ENCODE results near the gene USH1C. TPM values are rescaled to one million over a fixed set of nuclear protein-coding genes. Genes with fewer than 3 reads are reported as not detected.

Gene USH1C
- total and polyA plus RNA-seq, 2 of the 4 experiments (the other 2 are of a cell fraction) = not detected

- dilution Hi-C loops (cut with HindIII; ENCODE audit: low sequenced_read_pairs, unreplicated experiment) (no loop called here), in situ Hi-C loops (cut with MboI; ENCODE audit: low sequenced_read_pairs) (no loop called here), intact Hi-C loops (cut with micrococcal nuclease) (no loop called here)
- no peaks in the 10 kb centered on the region for H3K9me1 ChIP-seq (ENCODE audit: insufficient read depth, low read length)
- H3K27me3 ChIP-seq (ENCODE audit: control insufficient read depth, insufficient read depth, low read length) = peaks cover 5% of the 10 kb centered on the region; the same call in 1 of the 2 replicates
- WGBS, 2 experiments (ENCODE audit: extremely low coverage in 2 of 2, insufficient read length in 1 of 2) = no CpG with 5 or more reads among the region's 15 CpGs
- no peaks in the 10 kb centered on the region for H3K4me1 ChIP-seq (ENCODE audit: control insufficient read depth, insufficient read depth, low read length)
- H2BK15ac ChIP-seq (ENCODE audit: low read depth, low read length) = no peak overlapping the region
- no peak overlapping the region for H4K91ac ChIP-seq (ENCODE audit: insufficient read depth, low read depth, low read length)
- H4K8ac ChIP-seq (ENCODE audit: low read depth in 2 of 2, low read length in 2 of 2) = no peak overlapping the region
- no peak for ATAC-seq (ENCODE audit: low read depth)
- no peak overlapping the region for H3K23ac ChIP-seq (ENCODE audit: low read depth, low read length)
- H3K14ac ChIP-seq (replicated peaks; ENCODE audit: low read depth, low read length) = no peak overlapping the region
- no peak overlapping the region for H2AFZ ChIP-seq (replicated peaks; ENCODE audit: low read length, poor library complexity)
- ChIA-PET CTCF (no interaction called here), POLR2A (ENCODE audit: unreplicated experiment) (no interaction called here)
- H3K79me1 ChIP-seq (ENCODE audit: low read depth in 1 of 2, low read length in 2 of 2) = no peaks in the 10 kb centered on the region
- no peak overlapping the region for H3K4me2 ChIP-seq (ENCODE audit: low read depth, low read length)
- H4K20me1 ChIP-seq (ENCODE audit: insufficient read depth, low read length) = no peaks in the 10 kb centered on the region
- TF ChIP-seq USF2 (IDR thresholded peaks at IDR 0.05; ENCODE audit: low read depth, low read length) (no peak), BHLHE40 (IDR thresholded peaks at IDR 0.05; ENCODE audit: low read depth, low read length) (no peak)
- DNase-seq = no peak
- no peak overlapping the region for H2BK20ac ChIP-seq (ENCODE audit: low read depth, low read length)
- no peak overlapping the region for H4K5ac ChIP-seq (ENCODE audit: low read depth, low read length)
- no peak overlapping the region for H3K4me3 ChIP-seq (ENCODE audit: insufficient read depth, low read depth, low read length)
- H3K9me3 ChIP-seq (ENCODE audit: control insufficient read depth, insufficient read depth, low read length) = no peaks in the 10 kb centered on the region
- H3K36me3 ChIP-seq (ENCODE audit: control insufficient read depth, insufficient read depth, low read length) = no peaks in the 10 kb centered on the region
- BruUV-seq (replicated peaks) = no TSS peak
- H3K56ac ChIP-seq (ENCODE audit: extremely low read depth, insufficient read depth, low read length) = no peak overlapping the region
- no peak overlapping the region for H2BK120ac ChIP-seq (ENCODE audit: low read depth, low read length)
- no peak overlapping the region for H2AK9ac ChIP-seq (replicated peaks; ENCODE audit: low read depth, low read length, poor library complexity)
- H3K9ac ChIP-seq (ENCODE audit: low read depth, low read length) = no peak overlapping the region
- H2BK5ac ChIP-seq (ENCODE audit: low read depth, low read length, poor library complexity, severe bottlenecking) = no peak overlapping the region
- H3K4ac ChIP-seq (ENCODE audit: low read depth, low read length) = no peak overlapping the region
- H3K27ac ChIP-seq (ENCODE audit: insufficient read depth, low read length) = no peak overlapping the region
- H3K18ac ChIP-seq (ENCODE audit: low read depth, low read length) = no peak overlapping the region
- no peak overlapping the region for H2AK5ac ChIP-seq (ENCODE audit: low read depth, low read length)
Observed at GRCh38 chr11:17558025-17558780, 14.0 kb upstream of the USH1C start.

Measured in IMR-90 (cell line).